ENCODE data around the gene LSM14B.

DNA sequence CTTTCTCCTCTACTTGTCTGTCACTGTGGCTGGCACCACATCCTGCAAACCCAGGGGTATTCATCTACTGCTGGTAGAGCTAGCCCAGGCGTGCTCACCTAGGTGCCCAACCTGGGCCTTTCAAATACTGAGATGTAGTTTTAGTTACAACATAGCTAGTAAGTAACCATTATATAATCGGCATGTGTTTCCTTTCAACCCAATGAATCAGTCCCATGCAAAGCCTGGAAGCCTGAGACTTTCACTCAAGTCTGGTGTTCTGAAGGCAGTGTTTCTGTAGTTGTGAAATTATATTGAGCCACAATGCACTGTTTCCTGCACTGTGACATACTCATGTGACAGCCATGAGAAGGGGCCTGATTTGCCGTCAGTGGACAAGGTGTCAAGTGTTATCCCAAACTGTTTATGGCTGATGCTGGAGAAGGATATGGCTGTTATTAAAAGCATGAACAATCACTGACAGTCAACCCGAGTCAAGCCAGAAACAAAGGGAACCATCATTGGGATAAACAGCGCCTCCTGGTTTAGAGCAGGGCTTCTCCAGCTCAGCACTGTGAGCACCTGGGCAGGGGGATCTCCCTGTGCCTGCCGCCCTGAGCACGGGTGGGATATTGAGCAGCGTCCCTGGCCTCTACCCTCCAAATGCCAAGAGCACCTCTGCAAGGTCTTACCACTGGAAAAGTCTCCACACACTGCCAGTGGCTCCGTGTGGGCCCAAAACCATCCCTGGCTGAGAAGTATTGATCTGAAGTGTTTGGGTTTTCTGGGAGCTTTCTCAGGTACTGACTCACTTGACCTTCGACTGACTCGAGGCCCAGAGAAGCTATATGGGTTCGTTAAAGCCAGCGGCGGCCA lies 19.3 kb downstream of the LSM14B start:
- TF ChIP-seq, protein P1, sequence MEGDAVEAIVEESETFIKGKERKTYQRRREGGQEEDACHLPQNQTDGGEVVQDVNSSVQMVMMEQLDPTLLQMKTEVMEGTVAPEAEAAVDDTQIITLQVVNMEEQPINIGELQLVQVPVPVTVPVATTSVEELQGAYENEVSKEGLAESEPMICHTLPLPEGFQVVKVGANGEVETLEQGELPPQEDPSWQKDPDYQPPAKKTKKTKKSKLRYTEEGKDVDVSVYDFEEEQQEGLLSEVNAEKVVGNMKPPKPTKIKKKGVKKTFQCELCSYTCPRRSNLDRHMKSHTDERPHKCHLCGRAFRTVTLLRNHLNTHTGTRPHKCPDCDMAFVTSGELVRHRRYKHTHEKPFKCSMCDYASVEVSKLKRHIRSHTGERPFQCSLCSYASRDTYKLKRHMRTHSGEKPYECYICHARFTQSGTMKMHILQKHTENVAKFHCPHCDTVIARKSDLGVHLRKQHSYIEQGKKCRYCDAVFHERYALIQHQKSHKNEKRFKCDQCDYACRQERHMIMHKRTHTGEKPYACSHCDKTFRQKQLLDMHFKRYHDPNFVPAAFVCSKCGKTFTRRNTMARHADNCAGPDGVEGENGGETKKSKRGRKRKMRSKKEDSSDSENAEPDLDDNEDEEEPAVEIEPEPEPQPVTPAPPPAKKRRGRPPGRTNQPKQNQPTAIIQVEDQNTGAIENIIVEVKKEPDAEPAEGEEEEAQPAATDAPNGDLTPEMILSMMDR (conservative IDR thresholded peaks at IDR 0.05; ENCODE audit: low read depth, low read length): peak; percentile 55
- no peak for TF ChIP-seq EZH2 (IDR thresholded peaks at IDR 0.05; ENCODE audit: borderline replicate concordance, low read depth, low read length, poor library complexity, severe bottlenecking)
